Right forelimb (tissue), 1 donor: ENCODE data around the gene ANP32A.

Experiments used
- DNase-seq: peaks from one replicate; pipeline ENCODE4 v3.0.0-alpha.2; 2018

Gene ANP32A

DNA sequence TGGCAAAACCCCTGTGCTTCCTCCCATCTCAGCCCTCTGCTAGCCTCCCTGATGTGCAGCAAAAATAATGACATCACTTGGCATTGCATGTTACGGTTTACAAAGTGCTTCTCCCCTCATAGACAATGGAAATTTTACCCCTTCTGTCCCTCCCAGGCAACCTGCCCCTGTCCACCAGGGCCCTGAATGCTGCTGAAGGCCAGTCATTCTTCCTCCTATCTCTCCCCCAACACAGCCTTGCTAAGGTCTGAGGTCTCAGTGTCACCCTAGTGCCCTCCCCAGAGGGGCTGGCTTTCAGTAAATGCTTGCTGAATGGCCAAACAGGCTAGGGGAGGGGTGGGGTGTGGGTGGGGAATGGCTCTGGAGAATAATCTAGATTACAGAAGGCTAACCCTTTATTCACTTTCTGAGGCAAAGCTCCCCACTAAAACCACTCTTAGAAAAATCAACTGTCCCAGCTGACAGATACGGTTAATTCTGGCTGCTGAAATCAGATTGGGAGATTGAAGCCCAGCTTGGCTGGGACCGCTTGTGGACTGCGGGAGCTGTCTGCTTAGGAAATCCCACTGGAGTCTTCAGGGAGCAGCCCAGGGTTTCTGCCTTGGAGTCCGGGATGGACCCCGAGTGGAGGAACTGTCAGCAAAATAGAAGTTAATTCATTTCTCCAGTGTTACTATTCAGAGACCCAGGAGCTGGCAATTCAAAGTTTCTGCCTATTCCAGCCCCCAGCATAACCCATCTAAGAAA is 22.9 kb downstream of the ANP32A start:
- no peak for DNase-seq

DNA sequence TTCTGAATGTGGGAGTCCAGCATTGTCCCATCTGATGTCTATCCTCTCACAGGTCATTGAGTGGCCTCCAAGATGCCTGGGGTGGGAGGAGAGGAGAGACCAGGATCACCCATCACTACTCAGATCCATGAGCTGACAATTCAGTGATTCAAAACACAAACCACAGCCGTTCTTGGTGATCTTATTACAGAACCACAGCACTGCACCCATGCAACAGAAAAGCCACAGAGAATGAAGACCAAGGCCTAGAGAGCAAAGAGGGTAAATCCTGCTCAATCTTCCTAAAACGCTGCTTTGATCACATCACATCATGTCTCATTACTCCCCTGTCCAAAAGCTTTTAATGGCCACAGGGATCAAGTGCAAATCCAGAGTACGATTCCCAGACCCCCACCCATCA is 23.5 kb downstream of the ANP32A start:
- DNase-seq: no peak

GRCh38 chr15:68796576-68796975 is 24.1 kb downstream of the ANP32A start:
- no peak for DNase-seq

GRCh38 chr15:68795298-68795848 is 25.3 kb downstream of the ANP32A start:
- DNase-seq: peak; percentile 83

GRCh38 chr15:68794863-68795262 is 25.8 kb downstream of the ANP32A start:
- DNase-seq: no peak

- DNase-seq: no peak
These were observed 26.4 kb downstream of the ANP32A start for GRCh38 chr15:68794307-68794706.

- DNase-seq: no peak
These were observed 26.9 kb downstream of the ANP32A start for GRCh38 chr15:68793776-68794175.

DNA sequence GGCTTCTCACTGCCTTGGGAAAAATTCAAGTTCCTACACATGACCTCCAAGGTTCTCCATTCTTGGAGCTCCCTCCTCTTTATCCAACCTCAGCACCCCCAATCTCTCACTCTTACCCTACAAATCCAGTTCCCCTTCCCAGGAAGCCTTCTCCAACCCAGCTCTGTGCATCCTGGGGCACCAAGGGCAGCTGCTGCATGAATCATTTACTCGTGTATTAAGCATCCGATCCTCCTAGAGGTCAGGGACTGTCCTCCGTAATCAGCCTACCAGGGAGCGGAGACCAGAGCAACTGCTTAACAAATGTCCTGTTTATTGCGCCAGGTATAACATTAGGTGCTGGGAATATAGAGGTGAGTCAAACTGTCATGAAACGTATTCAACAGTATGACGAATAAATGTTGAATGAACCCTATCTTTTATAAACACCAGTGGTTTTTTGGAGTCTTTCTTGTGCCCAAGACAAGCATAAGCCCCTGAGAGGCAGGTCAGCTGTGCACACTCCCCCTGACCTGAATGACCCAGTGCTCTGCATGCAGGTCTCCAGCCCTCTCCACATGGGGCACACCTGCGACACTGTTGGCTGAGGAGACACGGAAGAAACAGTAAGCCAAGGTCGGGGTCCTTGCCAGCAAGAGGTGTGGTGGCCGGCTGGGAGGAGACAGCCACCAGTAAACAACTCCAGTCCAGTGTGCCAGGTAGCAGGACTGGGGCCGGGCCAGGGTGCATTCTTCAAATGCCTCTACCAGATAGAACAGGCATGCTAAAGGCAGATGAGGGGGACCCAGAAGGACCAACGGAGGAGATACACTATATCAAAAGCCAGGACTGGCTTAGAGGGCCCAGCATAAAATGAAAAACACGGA is 27.6 kb downstream of the ANP32A start:
- no peak for DNase-seq

- DNase-seq: no peak
These were observed 29.0 kb downstream of the ANP32A start for GRCh38 chr15:68791431-68792283.

- no peak for DNase-seq
These were observed 29.8 kb downstream of the ANP32A start for GRCh38 chr15:68790910-68791309.

GRCh38 chr15:68790242-68790575 is 30.5 kb downstream of the ANP32A start:
- no peak for DNase-seq

- no peak for DNase-seq
These were observed 31.0 kb downstream of the ANP32A start for GRCh38 chr15:68789534-68790241.

- no peak for DNase-seq
These were observed 31.6 kb downstream of the ANP32A start for GRCh38 chr15:68789091-68789490.

GRCh38 chr15:68788264-68788624 is 32.5 kb downstream of the ANP32A start:
- no peak for DNase-seq

DNA sequence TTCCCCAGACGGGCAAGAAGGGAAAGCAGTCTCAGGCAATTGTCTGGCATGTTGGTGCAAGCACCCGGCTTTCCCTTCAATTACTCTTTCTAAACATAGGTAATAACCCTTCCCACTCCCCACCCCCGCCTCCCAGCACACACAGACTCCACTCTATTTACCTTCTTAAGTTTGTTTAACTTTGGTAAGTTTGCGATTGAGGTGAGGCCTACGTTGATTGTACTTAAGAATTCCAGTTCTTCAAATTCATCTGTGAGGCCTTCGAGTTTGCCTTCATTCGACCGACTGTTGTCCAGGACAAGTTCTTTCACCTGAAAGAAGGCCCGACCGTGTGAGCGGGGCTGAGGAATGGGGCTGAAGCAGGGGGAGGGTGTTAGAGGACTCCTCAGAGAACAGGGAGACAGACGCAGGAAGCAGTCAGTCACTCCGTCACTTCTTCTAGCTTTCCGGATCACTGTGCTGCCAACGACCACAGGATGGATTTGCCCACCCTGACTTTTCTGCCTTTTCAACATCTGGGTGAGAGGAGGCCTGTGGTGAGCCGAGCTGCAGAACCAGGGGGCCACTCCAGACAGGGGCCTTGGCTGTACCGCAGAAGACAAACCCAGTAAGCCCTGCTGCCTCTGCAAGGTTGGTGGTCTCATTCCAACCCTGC is 33.0 kb downstream of the ANP32A start:
- no peak for DNase-seq

DNA sequence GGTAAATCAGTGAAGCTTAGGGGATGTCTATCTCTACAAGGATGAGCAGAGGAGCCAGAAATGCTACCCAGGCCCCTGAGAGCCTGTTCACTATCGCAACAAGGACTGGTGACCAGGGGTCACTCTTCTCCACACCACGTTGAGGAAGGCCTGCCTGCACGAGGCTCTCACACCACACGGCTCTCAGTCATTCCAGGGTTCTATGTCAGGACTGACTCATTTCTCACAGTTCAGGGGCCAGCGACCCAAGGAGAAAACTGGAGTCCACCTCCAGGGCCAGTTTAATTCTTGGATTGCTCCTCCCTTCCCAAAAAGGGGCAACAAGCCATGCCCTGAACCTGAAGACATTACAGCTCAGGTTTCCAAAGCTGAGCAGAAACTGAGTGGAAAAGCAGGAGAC is 33.9 kb downstream of the ANP32A start:
- DNase-seq: no peak

DNA sequence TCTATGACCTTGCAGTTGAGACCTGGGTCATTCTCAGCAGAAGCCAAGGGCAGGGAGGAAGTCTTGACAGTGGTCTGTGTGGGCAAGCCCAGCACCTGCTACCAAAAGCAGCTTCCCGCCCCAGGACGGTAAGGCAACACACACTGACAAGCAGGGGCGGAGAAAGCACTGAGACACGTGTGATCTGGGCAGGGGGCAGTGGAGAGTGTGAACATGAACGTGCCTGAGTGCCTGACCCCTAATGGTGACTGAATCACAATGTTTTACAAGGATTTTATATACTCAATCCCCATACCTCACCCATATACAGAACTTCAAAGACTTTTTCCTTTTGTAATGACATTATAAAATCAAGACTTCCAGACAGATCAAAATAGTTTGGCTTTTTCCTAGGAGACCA is 35.2 kb downstream of the ANP32A start:
- DNase-seq: no peak

GRCh38 chr15:68784206-68784605 is 36.5 kb downstream of the ANP32A start:
- no peak for DNase-seq

DNA sequence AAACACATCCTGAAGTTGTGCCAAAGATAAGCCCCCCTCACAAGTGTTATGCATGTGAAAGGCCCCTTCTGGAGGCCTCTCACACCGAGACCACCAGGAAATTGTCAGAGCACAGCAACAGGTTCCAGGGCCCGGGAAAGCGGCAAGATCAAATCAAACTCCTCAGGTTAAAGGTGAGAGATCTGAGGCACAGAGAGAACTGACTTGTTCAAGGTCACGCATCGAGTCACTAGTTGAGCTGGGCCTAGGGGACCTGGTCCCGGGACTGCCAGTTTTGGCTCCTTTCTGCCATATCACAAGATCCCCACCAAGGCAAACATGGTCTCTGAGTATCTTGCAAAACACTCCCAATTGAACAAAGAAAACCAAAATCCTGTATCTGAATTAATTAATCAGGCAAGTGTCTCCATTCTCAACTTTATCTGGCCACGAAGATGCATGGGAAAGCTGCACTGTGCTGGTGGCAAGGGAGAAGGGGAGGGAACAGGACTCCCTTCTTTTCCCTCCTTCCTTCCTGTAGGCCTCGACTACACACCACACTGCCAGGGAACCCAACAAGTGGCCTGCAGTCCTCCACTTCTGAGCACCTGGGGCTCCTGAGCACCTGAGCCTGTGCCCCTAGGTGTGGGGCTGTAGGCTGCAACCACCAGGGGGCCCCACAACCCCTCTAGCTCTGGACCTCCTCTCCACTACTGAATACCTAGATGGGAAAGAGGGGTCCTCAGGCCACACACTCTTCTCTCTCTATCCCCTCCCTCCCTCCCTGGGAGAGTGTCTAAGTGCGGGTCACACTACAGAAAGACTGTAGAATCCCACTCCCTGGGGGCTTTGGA is 37.3 kb downstream of the ANP32A start:
- DNase-seq: no peak

DNA sequence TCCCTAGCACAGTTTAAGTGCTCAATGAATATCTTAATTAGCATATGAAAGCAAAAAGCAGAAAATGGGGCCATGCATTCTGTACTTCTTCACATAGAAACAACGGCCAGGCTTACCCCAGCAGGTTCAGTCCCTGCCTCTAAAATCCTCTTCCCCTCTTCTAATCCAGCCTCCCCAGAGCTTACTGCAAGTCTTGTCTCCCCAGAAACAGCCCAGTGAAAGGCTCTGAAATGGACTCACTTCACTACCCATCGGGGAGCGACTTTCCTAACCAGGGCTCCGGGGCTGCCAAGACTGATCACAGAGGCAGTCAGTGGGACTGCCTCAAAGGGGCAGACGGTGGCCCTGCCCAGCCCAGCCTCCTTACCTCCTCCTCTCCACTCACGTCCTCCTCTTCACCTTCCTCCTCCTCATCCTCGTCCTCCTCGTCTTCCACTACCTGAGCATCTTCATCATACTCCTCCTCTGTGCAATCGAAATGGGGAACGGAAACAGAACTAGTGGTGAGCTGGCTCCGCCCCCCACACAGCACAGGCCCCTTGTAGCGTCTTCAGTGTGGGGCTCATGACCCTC is 38.0 kb downstream of the ANP32A start:
- DNase-seq: no peak
